GM18507 (cell line): Measurements from ENCODE around the gene CDH13.

Experiments used
- DNase-seq: peaks from one replicate; pipeline ENCODE4 v3.0.0; 2011; ENCODE audit warnings: low read depth; ENCODE audit not compliant: insufficient read length; ENCODE audit errors: extremely low spot score
- FAIRE-seq: peaks from 2 replicates; lab custom pipeline; 2011; peaks lifted over from hg19 to GRCh38; lab: Jason Lieb, UNC

The CDH13 gene

GRCh38 chr16:83715217-83715920 lies 1088.6 kb downstream of the CDH13 start:
- no peak for FAIRE-seq
- DNase-seq, result no peak

- no peak for FAIRE-seq
- DNase-seq, result no peak
Measured at GRCh38 chr16:83717308-83717707, 1090.5 kb downstream of the CDH13 start.

GRCh38 chr16:83717814-83718213 lies 1091.0 kb downstream of the CDH13 start:
- no peak for FAIRE-seq
- DNase-seq, result no peak

- FAIRE-seq (no peak), DNase-seq (no peak)
Measured at GRCh38 chr16:83720213-83720612, 1093.4 kb downstream of the CDH13 start.

- DNase-seq (no peak), FAIRE-seq (no peak)
Measured at GRCh38 chr16:83720981-83721380, 1094.2 kb downstream of the CDH13 start.

GRCh38 chr16:83721676-83722075 lies 1094.9 kb downstream of the CDH13 start:
- no peak for FAIRE-seq
- DNase-seq, result no peak

- FAIRE-seq, result no peak
- DNase-seq, result no peak
Measured at GRCh38 chr16:83722456-83723183, 1095.9 kb downstream of the CDH13 start.

GRCh38 chr16:83723244-83723643 lies 1096.5 kb downstream of the CDH13 start:
- DNase-seq (no peak), FAIRE-seq (no peak)

GRCh38 chr16:83723901-83724300 lies 1097.1 kb downstream of the CDH13 start:
- FAIRE-seq (no peak), DNase-seq (no peak)

- FAIRE-seq, result no peak
- DNase-seq, result no peak
Measured at GRCh38 chr16:83724585-83724984, 1097.8 kb downstream of the CDH13 start.

GRCh38 chr16:83725313-83725712 lies 1098.5 kb downstream of the CDH13 start:
- FAIRE-seq, result no peak
- no peak for DNase-seq

- no peak for DNase-seq
Measured at GRCh38 chr16:83727018-83727417, 1100.2 kb downstream of the CDH13 start.

GRCh38 chr16:83727751-83728352 lies 1101.1 kb downstream of the CDH13 start:
- DNase-seq (no peak), FAIRE-seq (no peak)

More at GRCh38 chr16:83727018-83727417, 1100.2 kb downstream of the CDH13 start:
- no peak for FAIRE-seq

- DNase-seq (no peak), FAIRE-seq (no peak)
Measured at GRCh38 chr16:83728492-83728891, 1101.7 kb downstream of the CDH13 start.

GRCh38 chr16:83730812-83731211 lies 1104.0 kb downstream of the CDH13 start:
- no peak for FAIRE-seq
- no peak for DNase-seq

- FAIRE-seq, result no peak
Measured at GRCh38 chr16:83732536-83732935, 1105.8 kb downstream of the CDH13 start.

GRCh38 chr16:83733301-83733700 lies 1106.5 kb downstream of the CDH13 start:
- DNase-seq (no peak), FAIRE-seq (no peak)

More at GRCh38 chr16:83732536-83732935, 1105.8 kb downstream of the CDH13 start:
- DNase-seq, result no peak

GRCh38 chr16:83734136-83734535 lies 1107.4 kb downstream of the CDH13 start:
- FAIRE-seq (no peak), DNase-seq (no peak)

- no peak for FAIRE-seq
- no peak for DNase-seq
Measured at GRCh38 chr16:83737729-83738354, 1111.1 kb downstream of the CDH13 start.

GRCh38 chr16:83738923-83739503 lies 1112.2 kb downstream of the CDH13 start:
- DNase-seq, result no peak
- no peak for FAIRE-seq
